Stomach (tissue), 4 donors: ENCODE results near the gene UBE2O.

Source experiments
- POLR2A ChIP-seq, 4 donors: fragments of 450-650 bp; IDR thresholded peaks; one replicate each; pipeline ENCODE4 v1.6.1; 2016; ENCODE audit warnings: antibody characterized with exemption in 4 of 4, control low read depth in 2 of 4, mild to moderate bottlenecking in 1 of 4, moderate library complexity in 1 of 4
- TF ChIP-seq, protein P1 (sequence below), 7 experiments: fragments of 450-650 bp in 4 of 7; fragments of 200-600 bp in 3 of 7; sonication (generic) in 3 of 7; IDR thresholded peaks; one replicate each; pipeline ENCODE4 v1.5.1; 2016 to 2019; ENCODE audit warnings: antibody characterized with exemption in 7 of 7, control low read depth in 2 of 7, mild to moderate bottlenecking in 1 of 7

DNA sequence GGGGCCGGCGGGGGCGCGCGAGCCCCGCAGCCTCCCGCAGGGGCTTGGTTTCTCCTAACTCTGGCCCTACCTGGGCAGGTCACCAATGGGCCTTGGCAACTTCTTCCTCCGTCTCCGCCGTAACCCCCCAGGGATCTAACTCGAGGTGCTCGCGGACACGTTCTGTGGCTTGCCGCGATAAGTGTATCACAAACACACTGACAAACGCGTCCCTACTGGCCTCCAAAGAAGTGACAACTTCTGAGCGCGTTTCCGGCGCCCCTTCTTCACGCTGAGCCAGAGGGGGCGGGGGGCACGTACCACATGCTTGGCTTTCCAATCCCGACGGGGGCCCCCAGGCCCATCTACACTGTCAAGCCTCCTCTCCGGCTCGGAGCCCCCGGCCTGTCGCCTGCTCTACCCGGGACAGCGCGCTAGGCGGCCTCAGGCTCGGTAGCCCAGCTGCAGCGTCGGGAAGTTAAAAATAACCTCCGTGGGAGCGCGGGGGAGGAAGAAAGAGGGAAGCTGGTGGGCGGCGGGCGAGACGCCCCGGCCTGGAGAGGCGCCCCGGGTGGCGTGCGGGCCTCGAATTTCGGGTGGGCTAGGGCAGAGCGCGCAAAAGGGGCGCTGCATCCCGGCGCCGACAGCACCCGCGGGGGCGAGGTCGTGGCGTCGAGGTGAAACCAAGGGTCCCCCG, 69.3 kb downstream of the UBE2O start:
- TF ChIP-seq, protein P1, sequence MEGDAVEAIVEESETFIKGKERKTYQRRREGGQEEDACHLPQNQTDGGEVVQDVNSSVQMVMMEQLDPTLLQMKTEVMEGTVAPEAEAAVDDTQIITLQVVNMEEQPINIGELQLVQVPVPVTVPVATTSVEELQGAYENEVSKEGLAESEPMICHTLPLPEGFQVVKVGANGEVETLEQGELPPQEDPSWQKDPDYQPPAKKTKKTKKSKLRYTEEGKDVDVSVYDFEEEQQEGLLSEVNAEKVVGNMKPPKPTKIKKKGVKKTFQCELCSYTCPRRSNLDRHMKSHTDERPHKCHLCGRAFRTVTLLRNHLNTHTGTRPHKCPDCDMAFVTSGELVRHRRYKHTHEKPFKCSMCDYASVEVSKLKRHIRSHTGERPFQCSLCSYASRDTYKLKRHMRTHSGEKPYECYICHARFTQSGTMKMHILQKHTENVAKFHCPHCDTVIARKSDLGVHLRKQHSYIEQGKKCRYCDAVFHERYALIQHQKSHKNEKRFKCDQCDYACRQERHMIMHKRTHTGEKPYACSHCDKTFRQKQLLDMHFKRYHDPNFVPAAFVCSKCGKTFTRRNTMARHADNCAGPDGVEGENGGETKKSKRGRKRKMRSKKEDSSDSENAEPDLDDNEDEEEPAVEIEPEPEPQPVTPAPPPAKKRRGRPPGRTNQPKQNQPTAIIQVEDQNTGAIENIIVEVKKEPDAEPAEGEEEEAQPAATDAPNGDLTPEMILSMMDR (IDR thresholded peaks at IDR 0.05) = peak in 2 of 7 experiments; percentile 11 to 17
- no peak for TF ChIP-seq POLR2A (IDR thresholded peaks at IDR 0.05)
